ENCODE data around the gene STK32B.

DNA sequence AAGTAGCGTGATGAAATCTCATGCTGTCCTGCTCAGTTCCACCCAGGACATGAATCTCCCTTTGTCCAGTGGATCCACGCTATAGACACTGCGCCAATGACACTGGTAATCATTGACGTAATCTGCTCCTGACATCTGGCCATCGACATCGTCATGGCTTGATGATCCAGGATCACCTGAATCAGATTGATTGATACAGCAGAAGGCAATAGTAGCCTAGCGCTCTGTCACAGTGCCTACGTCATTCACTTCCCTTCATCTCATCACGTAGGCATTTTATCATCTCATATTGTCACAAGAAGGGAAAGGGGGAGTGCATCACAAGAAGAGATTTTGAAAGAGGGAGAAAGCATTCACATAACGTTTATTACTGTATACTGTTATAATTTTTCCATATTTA is 68.8 kb downstream of the STK32B start:
- TF ChIP-seq, protein P1, sequence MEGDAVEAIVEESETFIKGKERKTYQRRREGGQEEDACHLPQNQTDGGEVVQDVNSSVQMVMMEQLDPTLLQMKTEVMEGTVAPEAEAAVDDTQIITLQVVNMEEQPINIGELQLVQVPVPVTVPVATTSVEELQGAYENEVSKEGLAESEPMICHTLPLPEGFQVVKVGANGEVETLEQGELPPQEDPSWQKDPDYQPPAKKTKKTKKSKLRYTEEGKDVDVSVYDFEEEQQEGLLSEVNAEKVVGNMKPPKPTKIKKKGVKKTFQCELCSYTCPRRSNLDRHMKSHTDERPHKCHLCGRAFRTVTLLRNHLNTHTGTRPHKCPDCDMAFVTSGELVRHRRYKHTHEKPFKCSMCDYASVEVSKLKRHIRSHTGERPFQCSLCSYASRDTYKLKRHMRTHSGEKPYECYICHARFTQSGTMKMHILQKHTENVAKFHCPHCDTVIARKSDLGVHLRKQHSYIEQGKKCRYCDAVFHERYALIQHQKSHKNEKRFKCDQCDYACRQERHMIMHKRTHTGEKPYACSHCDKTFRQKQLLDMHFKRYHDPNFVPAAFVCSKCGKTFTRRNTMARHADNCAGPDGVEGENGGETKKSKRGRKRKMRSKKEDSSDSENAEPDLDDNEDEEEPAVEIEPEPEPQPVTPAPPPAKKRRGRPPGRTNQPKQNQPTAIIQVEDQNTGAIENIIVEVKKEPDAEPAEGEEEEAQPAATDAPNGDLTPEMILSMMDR (IDR thresholded peaks at IDR 0.05) = no peak
- TF ChIP-seq POLR2AphosphoS5 (IDR thresholded peaks at IDR 0.05) (no peak), POLR2A (IDR thresholded peaks at IDR 0.05) (no peak)

Measured in upper lobe of left lung (tissue), 4 donors.